ENCODE measurements around the gene CTIF. TPM values are rescaled to one million over a fixed set of nuclear protein-coding genes. Genes with fewer than 3 reads are reported as not detected.

The CTIF gene
- polyA plus RNA-seq, 1 of the 3 experiments (the other 2 are of a cell fraction): 47.2 TPM

DNA sequence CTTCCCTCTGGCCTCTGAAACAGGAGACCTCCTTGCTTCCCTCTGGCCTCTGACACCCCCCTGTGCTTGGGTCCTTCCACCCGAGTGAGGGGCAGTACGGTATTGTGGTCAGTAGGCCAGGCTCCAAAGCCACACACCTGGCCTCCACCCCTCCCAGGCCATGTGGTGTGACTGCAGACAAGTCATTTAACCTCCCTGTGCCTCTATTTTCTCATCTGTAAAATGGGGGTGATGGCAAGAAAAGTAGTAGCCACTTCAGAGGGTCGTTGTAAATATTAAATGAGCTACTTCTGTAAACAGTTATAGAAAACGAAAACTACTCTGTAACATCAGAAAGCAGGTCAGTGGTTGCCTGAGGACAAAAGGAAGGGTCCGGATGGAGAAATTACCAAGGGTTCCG lies 337.8 kb downstream of the CTIF start (continued):
- TF ChIP-seq FOXM1 (IDR thresholded peaks at IDR 0.05; ENCODE audit: low read depth): no peak

DNA sequence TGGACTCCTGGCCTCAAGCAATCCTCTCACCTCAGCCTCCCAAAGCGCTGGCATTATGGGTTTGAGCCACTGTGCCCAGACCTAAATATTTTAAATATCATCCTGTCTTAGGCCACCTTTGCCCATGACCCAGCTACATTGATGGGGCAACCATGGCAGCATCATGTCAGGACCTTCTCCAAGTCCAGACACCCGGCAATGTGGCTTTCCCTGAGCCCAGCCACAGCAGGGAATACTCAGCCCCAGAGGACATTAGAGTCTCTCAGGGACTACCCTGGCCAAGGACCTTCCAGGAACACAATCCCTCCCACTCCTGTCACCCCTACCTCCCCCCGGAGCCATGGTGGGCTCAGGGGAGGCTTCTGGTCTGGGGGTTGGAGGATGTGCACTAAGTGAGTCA lies 339.1 kb downstream of the CTIF start:
- H3K4me1 ChIP-seq (ENCODE audit: control insufficient read depth in 1 of 2, insufficient read depth in 2 of 2, low read depth in 1 of 2, low read length in 1 of 2): peaks cover 4% of the 10 kb centered on the region in 2 experiments; a peak in 3 of 4 replicates
- H3K9ac ChIP-seq: no peak overlapping the region
- no peaks in the 10 kb centered on the region for H3K9me2 ChIP-seq
- no peaks in the 10 kb centered on the region for H3K9me3 ChIP-seq
- no peak for DNase-seq
- H2AFZ ChIP-seq (ENCODE audit: low read depth): no peak overlapping the region
- no peak overlapping the region for H3K4me2 ChIP-seq
- CTCF ChIA-PET: interaction anchor here (0.9 to 1.3 kb wide), 2 partner anchors 9 to 199 kb away, joined by 3 to 5 read pairs; no protein-coding TSS in a partner anchor
- H3K27ac ChIP-seq (ENCODE audit: low read depth in 2 of 2, low read length in 1 of 2): no peak overlapping the region
- H3K36me3 ChIP-seq (replicated peaks in 1 of 2; ENCODE audit: control insufficient read depth in 1 of 2, insufficient read depth in 2 of 2, low read length in 1 of 2): no peaks in the 10 kb centered on the region
- peaks cover 3% of the 10 kb centered on the region for H3F3A ChIP-seq (replicated peaks; ENCODE audit: insufficient read depth)
- H4K20me1 ChIP-seq (ENCODE audit: insufficient read depth): no peaks in the 10 kb centered on the region
- TF ChIP-seq, protein P1, sequence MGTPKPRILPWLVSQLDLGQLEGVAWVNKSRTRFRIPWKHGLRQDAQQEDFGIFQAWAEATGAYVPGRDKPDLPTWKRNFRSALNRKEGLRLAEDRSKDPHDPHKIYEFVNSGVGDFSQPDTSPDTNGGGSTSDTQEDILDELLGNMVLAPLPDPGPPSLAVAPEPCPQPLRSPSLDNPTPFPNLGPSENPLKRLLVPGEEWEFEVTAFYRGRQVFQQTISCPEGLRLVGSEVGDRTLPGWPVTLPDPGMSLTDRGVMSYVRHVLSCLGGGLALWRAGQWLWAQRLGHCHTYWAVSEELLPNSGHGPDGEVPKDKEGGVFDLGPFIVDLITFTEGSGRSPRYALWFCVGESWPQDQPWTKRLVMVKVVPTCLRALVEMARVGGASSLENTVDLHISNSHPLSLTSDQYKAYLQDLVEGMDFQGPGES (IDR thresholded peaks at IDR 0.05; ENCODE audit: low read depth, low read length): no peak
- no peak for TF ChIP-seq EZH2phosphoT487 (IDR thresholded peaks at IDR 0.05; ENCODE audit: borderline replicate concordance, low read depth)
- no peak for TF ChIP-seq GABPA (IDR thresholded peaks at IDR 0.05; ENCODE audit: low read depth)
- no peak for TF ChIP-seq MEF2A (IDR thresholded peaks at IDR 0.05; ENCODE audit: borderline replicate concordance, low read depth)
- no peak for TF ChIP-seq RXRA (IDR thresholded peaks at IDR 0.05; ENCODE audit: borderline replicate concordance, low read depth)
- TF ChIP-seq FOSL2 (IDR thresholded peaks at IDR 0.05; ENCODE audit: borderline replicate concordance, low read depth): no peak
- H3K27me3 ChIP-seq (ENCODE audit: insufficient read depth): no peaks in the 10 kb centered on the region
- POLR2A ChIA-PET: no interaction called here
- WGBS (ENCODE audit: low lambda C conversion rate): 88% methylated on average over 3 of the region's 3 CpGs
- no peak overlapping the region for H3K4me3 ChIP-seq (ENCODE audit: low read depth in 2 of 2, low read length in 1 of 2)
- no peaks in the 10 kb centered on the region for H3K79me2 ChIP-seq (ENCODE audit: insufficient read depth)

DNA sequence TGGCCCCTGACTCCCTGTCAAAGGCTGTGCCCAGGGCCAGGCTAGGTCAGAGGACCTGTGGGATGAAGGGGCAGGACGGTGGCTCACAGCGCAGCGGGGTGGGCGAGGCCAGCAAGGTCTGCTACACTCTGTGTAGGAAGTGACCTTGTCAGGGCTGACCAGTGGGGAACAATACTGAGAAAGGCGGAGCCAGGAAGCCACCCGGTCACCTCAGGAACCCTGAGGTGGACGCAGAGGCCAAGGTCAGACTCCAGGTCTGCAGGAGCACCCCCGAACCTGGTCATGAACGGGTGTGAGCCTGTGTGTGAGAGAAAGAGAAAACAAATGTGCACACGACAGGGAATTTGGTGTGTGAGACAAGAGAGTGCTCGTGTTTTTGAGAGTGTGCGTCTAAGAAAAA lies 339.6 kb downstream of the CTIF start:
- Histone ChIP-seq H3K79me2 (ENCODE audit: insufficient read depth) (no peaks in the 10 kb centered on the region), H3K4me2 (no peak overlapping the region), H4K20me1 (ENCODE audit: insufficient read depth) (no peaks in the 10 kb centered on the region), H3F3A (replicated peaks; ENCODE audit: insufficient read depth) (no peaks in the 10 kb centered on the region), H3K27me3 (ENCODE audit: insufficient read depth) (no peaks in the 10 kb centered on the region), H3K9me3 (no peaks in the 10 kb centered on the region), H3K9me2 (no peaks in the 10 kb centered on the region), H3K4me3 (ENCODE audit: low read depth in 2 of 2, low read length in 1 of 2) (no peak overlapping the region), H3K27ac (ENCODE audit: low read depth in 2 of 2, low read length in 1 of 2) (no peak overlapping the region), H3K36me3 (replicated peaks in 1 of 2; ENCODE audit: control insufficient read depth in 1 of 2, insufficient read depth in 2 of 2, low read length in 1 of 2) (no peaks in the 10 kb centered on the region), H3K9ac (no peak overlapping the region), H3K4me1 (ENCODE audit: control insufficient read depth in 1 of 2, insufficient read depth in 2 of 2, low read depth in 1 of 2, low read length in 1 of 2) (peaks cover 0 to 4% of the 10 kb centered on the region in 2 experiments; a peak in 1 of 4 replicates), H2AFZ (ENCODE audit: low read depth) (no peak overlapping the region)
- no peak for DNase-seq
- CTCF ChIA-PET: no interaction called here
- 95% methylated on average over 12 of the region's 12 CpGs for WGBS (ENCODE audit: low lambda C conversion rate)
- POLR2A ChIA-PET: no interaction called here
- TF ChIP-seq YY1 (IDR thresholded peaks at IDR 0.05; ENCODE audit: low read depth) (no peak), SIN3A (IDR thresholded peaks at IDR 0.05; ENCODE audit: borderline replicate concordance, low read depth, low read length) (no peak), TEAD4 (IDR thresholded peaks at IDR 0.05; ENCODE audit: borderline replicate concordance, insufficient read depth) (no peak), EP300 (IDR thresholded peaks at IDR 0.05; ENCODE audit: borderline replicate concordance in 1 of 2, low read depth in 1 of 2, low read length in 1 of 2) (no peak), GABPA (IDR thresholded peaks at IDR 0.05; ENCODE audit: low read depth) (no peak), RAD21 (IDR thresholded peaks at IDR 0.05; ENCODE audit: low read length) (no peak), FOSL2 (IDR thresholded peaks at IDR 0.05; ENCODE audit: borderline replicate concordance, low read depth) (no peak), EZH2phosphoT487 (IDR thresholded peaks at IDR 0.05; ENCODE audit: borderline replicate concordance, low read depth) (no peak), JUND (IDR thresholded peaks at IDR 0.05) (no peak), TCF12 (IDR thresholded peaks at IDR 0.05) (no peak), RXRA (IDR thresholded peaks at IDR 0.05; ENCODE audit: borderline replicate concordance, low read depth) (no peak), RCOR1 (IDR thresholded peaks at IDR 0.05; ENCODE audit: low read length) (no peak), FOXM1 (IDR thresholded peaks at IDR 0.05; ENCODE audit: low read depth) (no peak), GATA2 (CRISPR knock-in tag; IDR thresholded peaks at IDR 0.05) (no peak), MEF2A (IDR thresholded peaks at IDR 0.05; ENCODE audit: borderline replicate concordance, low read depth) (no peak)
- TF ChIP-seq, protein P2, sequence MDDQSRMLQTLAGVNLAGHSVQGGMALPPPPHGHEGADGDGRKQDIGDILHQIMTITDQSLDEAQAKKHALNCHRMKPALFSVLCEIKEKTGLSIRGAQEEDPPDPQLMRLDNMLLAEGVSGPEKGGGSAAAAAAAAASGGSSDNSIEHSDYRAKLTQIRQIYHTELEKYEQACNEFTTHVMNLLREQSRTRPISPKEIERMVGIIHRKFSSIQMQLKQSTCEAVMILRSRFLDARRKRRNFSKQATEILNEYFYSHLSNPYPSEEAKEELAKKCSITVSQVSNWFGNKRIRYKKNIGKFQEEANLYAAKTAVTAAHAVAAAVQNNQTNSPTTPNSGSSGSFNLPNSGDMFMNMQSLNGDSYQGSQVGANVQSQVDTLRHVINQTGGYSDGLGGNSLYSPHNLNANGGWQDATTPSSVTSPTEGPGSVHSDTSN (IDR thresholded peaks at IDR 0.05): no peak
- TF ChIP-seq, protein P3, sequence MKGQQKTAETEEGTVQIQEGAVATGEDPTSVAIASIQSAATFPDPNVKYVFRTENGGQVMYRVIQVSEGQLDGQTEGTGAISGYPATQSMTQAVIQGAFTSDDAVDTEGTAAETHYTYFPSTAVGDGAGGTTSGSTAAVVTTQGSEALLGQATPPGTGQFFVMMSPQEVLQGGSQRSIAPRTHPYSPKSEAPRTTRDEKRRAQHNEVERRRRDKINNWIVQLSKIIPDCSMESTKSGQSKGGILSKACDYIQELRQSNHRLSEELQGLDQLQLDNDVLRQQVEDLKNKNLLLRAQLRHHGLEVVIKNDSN (IDR thresholded peaks at IDR 0.05; ENCODE audit: borderline replicate concordance, low read depth): no peak
- TF ChIP-seq, protein P4, sequence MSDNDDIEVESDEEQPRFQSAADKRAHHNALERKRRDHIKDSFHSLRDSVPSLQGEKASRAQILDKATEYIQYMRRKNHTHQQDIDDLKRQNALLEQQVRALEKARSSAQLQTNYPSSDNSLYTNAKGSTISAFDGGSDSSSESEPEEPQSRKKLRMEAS (IDR thresholded peaks at IDR 0.05; ENCODE audit: low read depth): no peak
- TF ChIP-seq, protein P5, sequence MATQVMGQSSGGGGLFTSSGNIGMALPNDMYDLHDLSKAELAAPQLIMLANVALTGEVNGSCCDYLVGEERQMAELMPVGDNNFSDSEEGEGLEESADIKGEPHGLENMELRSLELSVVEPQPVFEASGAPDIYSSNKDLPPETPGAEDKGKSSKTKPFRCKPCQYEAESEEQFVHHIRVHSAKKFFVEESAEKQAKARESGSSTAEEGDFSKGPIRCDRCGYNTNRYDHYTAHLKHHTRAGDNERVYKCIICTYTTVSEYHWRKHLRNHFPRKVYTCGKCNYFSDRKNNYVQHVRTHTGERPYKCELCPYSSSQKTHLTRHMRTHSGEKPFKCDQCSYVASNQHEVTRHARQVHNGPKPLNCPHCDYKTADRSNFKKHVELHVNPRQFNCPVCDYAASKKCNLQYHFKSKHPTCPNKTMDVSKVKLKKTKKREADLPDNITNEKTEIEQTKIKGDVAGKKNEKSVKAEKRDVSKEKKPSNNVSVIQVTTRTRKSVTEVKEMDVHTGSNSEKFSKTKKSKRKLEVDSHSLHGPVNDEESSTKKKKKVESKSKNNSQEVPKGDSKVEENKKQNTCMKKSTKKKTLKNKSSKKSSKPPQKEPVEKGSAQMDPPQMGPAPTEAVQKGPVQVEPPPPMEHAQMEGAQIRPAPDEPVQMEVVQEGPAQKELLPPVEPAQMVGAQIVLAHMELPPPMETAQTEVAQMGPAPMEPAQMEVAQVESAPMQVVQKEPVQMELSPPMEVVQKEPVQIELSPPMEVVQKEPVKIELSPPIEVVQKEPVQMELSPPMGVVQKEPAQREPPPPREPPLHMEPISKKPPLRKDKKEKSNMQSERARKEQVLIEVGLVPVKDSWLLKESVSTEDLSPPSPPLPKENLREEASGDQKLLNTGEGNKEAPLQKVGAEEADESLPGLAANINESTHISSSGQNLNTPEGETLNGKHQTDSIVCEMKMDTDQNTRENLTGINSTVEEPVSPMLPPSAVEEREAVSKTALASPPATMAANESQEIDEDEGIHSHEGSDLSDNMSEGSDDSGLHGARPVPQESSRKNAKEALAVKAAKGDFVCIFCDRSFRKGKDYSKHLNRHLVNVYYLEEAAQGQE (IDR thresholded peaks at IDR 0.05; ENCODE audit: low read depth, low read length): no peak

Data from SK-N-SH (cell line).